Measurements from ENCODE around the gene C9. TPM values are rescaled to one million over a fixed set of nuclear protein-coding genes. Genes with fewer than 3 reads are reported as not detected.
"Not testable (repeated sequence)": the region's sequence is repeated elsewhere in the genome, so short reads cannot be mapped to it uniquely, and the experiment has no call there.

Gene C9
- total and polyA plus RNA-seq, 12 donors: 0.17 TPM; not detected in 11

DNA sequence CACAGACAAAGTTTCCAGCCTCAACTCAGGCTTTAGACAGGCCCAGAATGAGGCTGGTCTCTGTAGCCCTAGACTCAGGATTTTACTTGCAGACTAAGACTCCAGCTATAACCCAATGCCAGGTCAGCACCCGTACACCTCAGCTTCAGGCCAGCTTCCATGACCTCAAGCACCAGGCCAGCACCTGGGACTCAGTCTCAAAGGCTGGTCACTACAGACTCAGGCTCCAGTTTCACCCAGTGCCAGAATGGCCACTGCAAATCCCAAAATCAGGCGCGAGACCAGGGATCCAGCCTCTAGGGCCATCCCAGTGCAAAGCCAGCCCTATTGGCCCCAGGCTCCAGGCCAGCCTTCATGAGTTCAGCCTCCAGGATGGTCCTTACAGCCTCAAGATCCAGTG, 44.9 kb downstream of the C9 start:
- Histone ChIP-seq H3K9me3 (peaks cover 0 to 38% (median 0%) of the 10 kb centered on the region in 11 donors), H3K4me1 (no peaks in the 10 kb centered on the region), H3K27me3 (peaks cover 0 to 4% (median 0%) of the 10 kb centered on the region in 7 donors), H3K4me3 (no peak overlapping the region), H3K36me3 (no peaks in the 10 kb centered on the region), H3K27ac (no peak overlapping the region)
- no peak for ATAC-seq
- TF ChIP-seq CTCF (IDR thresholded peaks at IDR 0.05): no peak
- DNase-seq: no peak
- intact Hi-C loops (cut with DNase I): no loop called here
- 90 to 93% methylated on average over 3 of the region's 3 CpGs for WGBS, 2 donors

- intact Hi-C loops (cut with DNase I); DNase-seq: not testable (repeated sequence)
- WGBS, 2 donors: 73 to 75% methylated on average over 3 of the region's 3 CpGs
Observed at GRCh38 chr5:39316464-39316863, 47.8 kb downstream of the C9 start.

GRCh38 chr5:39315995-39316394, 48.3 kb downstream of the C9 start:
- intact Hi-C loops (cut with DNase I): no loop called here
- H3K4me3 ChIP-seq: no peak overlapping the region
- H3K27ac ChIP-seq: no peak overlapping the region
- no peaks in the 10 kb centered on the region for H3K36me3 ChIP-seq
- H3K27me3 ChIP-seq: peaks cover 0 to 4% (median 0%) of the 10 kb centered on the region in 7 donors
- DNase-seq: no peak
- no peak for ATAC-seq
- TF ChIP-seq CTCF (IDR thresholded peaks at IDR 0.05): no peak
- H3K4me1 ChIP-seq: no peaks in the 10 kb centered on the region
- WGBS, 2 donors: 74% methylated on average over 4 of the region's 4 CpGs
- H3K9me3 ChIP-seq: peaks cover 0 to 32% (median 0%) of the 10 kb centered on the region in 11 donors

More at GRCh38 chr5:39316464-39316863, 47.8 kb downstream of the C9 start:
- not testable (repeated sequence) for H3K4me1 ChIP-seq, H3K27ac ChIP-seq, H3K4me3 ChIP-seq, H3K27me3 ChIP-seq, ATAC-seq, H3K36me3 ChIP-seq
- H3K9me3 ChIP-seq: peaks cover 0 to 32% (median 0%) of the 10 kb centered on the region in 11 donors

DNA sequence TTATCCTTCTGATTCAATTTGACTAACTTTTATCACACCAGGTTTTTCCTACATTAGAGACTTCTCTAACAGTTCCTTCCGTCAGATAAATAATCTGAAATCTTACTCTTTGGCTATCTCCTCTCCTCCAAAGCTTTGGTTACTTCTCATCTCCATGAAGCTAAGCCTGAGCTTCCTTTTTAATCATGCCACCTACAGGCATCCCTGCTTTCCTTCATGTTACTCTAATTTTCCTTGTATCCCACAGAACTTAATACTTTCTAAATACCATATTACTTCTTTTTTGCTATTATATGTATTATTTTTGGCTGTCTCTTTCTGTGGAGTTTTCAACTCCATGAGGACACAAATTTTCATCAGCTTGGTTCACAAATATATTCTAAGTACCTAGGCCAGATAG, 49.7 kb downstream of the C9 start:
- H3K27me3 ChIP-seq: peaks cover 0 to 2% (median 0%) of the 10 kb centered on the region in 7 donors
- intact Hi-C loops (cut with DNase I): no loop called here
- WGBS, 2 donors: 82 to 83% methylated on average over 1 of the region's 1 CpG
- H3K36me3 ChIP-seq: no peaks in the 10 kb centered on the region
- no peak overlapping the region for H3K4me3 ChIP-seq
- no peak for TF ChIP-seq CTCF (IDR thresholded peaks at IDR 0.05)
- H3K9me3 ChIP-seq: peaks cover 0 to 21% (median 0%) of the 10 kb centered on the region in 11 donors
- no peak overlapping the region for H3K27ac ChIP-seq
- H3K4me1 ChIP-seq: no peaks in the 10 kb centered on the region
- ATAC-seq (no peak), DNase-seq (no peak)

GRCh38 chr5:39309534-39309933, 54.8 kb downstream of the C9 start:
- intact Hi-C loops (cut with DNase I): no loop called here
- ATAC-seq: no peak
- TF ChIP-seq CTCF (IDR thresholded peaks at IDR 0.05): no peak
- Histone ChIP-seq H3K27ac (no peak overlapping the region), H3K4me3 (no peak overlapping the region), H3K27me3 (no peaks in the 10 kb centered on the region), H3K36me3 (no peaks in the 10 kb centered on the region), H3K4me1 (no peaks in the 10 kb centered on the region), H3K9me3 (no peaks in the 10 kb centered on the region)
- no peak for DNase-seq
- 91 to 92% methylated on average over 1 of the region's 1 CpG for WGBS, 2 donors
